ENCODE data around the gene PTPRM.

DNA sequence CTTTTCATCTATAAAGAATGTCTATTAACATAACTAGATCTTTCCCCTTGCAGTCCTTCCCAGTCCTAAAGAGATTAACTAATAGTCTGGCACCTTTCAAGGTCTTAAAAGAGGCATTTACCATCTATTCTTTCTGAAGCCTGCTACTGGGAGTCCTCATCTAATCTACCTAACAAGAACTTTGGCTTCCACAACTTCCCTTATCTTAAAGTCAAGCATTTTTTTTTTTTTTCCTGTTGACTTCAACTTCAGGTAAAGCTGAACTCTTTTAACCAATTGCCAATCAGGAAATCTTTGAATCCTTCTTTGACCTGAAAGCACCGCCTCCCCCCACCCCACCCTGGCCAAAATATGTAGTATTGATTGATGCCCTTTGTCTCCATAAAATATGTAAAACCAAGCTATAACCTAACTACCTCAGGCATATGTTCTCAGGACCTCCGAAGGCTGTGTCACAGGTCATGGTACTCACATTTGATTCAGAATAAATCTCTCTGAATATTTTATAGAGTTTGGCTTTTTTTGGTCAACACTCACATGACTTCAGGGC lies 168.6 kb downstream of the PTPRM start:
- TF ChIP-seq POLR2A (IDR thresholded peaks at IDR 0.05; ENCODE audit: low read depth, low read length) (no peak), PAX5 (IDR thresholded peaks at IDR 0.05; ENCODE audit: insufficient read depth, low read length, severe bottlenecking) (no peak), SPI1 (IDR thresholded peaks at IDR 0.05; ENCODE audit: low read depth, low read length) (no peak), TAF1 (IDR thresholded peaks at IDR 0.05; ENCODE audit: low read depth, low read length) (no peak), POLR2AphosphoS5 (IDR thresholded peaks at IDR 0.05; ENCODE audit: low read depth, low read length) (no peak), POU2F2 (IDR thresholded peaks at IDR 0.05; ENCODE audit: low read depth, low read length) (no peak)

Data from GM12891 (cell line).